HS-27A (cell line): ENCODE data around the gene NOL4L.

ENCODE experiments used
- DNase-seq: peaks from one replicate; pipeline ENCODE4 v3.0.0-alpha.2; 2012; ENCODE audit warnings: low read depth, missing footprints

Gene NOL4L

DNA sequence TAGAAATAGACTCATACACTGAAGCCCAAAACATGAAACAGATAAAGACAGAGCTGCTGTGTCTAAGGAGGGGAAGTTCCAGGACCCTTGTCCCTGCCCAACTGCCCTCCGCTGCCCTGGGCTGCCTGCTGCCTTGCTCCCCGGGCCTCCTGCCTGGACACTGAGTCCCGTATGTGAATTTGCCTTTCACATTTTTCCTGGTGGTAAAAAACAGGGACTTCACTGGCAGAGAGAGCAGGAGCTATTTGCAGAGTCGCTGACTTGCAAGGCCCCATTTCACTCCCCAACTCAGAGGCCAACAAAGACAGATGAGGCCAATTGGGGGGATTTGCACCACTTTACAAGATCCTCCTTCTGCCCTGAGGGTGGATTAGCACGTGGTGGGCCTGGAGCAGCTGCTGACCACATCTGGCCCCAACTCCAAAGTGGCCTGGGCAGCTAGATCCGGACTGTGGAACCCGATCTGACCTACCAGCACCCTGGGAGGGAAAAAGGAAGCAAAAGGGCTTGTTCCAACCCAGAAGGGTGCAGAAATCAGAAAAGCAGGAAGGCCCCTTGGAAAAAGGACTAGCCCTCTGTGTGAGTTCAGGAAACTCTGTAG, 61.4 kb downstream of the NOL4L start:
- no peak for DNase-seq

DNA sequence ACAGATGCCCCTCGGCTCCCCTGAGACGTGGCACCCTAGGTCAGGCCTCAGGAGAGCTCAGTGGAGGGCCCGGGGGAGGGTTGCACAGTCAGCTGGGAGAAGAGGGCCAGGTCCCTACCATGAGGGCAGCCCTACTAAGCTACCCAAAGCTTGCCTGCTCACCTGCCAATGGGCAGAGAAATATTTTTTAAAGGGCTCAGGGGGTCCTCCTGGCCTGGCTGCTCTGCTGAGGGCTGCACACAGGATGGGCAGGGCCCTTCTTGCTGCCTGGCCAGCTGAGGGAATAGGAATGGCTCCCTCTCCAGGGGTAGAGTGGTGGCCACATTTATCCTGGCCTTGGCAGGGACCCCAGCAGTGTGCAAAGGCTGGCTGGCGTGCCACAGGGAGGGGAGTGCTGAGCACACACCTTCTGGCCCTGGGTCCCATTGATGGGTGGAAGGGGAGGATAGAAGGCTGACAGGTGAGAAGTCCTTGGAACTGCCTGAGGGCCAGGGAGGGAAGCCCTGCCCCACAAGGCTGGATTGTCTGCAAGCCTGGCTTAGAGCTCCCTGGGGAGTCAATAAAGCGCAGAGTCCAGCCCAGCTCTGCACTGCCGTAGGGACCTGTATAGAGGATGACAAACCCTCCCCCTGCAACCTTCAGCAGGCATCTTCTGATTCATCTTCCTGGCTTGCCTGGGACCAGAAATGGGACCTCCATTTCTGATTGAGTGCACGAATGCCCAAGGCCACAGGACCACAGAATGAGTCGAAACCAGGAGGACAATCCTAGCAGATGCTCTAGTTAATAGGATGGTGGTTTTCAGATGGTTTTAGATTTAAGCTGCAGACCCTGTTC, 62.1 kb downstream of the NOL4L start:
- DNase-seq: no peak

- DNase-seq: no peak
These were observed 62.7 kb downstream of the NOL4L start for GRCh38 chr20:32522526-32522775.

DNA sequence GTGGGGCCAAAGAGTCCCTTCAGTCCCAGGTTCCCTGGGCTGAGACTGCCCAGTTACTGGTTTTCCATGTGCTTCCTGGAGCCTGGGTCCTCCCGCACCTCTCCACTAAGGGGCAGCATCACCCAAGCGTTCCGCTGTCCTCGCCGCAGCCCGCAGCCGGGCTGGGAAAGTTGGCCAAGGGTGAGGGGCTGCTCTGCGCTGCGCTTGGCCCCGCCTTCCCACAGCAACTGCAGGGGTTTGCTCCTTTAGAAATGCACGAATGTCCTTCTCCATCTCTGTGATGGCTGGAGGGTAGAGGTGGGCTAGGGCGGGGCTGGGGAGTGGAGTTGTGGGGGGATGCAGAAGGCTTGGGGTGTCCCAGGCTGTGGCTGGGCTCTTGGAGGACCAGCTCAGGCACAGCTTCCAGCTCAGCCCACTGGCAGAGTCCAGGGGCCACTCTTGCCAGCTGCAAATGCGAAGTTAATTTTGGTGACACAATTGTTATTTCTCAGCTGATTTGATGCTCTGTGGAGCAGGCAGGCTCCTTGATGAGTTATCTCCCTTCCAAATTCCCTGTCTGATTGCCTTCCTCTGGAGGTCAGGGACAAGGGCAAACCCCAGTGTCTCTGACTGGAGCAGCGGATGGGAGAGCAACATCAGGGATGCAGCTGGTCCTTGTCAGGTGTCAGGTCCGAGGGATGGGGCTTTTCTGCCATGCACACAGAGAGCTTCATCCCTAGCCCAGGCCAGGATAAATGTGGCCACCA, 63.2 kb downstream of the NOL4L start:
- peak; percentile 9 for DNase-seq

- no peak for DNase-seq
These were observed 64.3 kb downstream of the NOL4L start for GRCh38 chr20:32520927-32521203.

DNA sequence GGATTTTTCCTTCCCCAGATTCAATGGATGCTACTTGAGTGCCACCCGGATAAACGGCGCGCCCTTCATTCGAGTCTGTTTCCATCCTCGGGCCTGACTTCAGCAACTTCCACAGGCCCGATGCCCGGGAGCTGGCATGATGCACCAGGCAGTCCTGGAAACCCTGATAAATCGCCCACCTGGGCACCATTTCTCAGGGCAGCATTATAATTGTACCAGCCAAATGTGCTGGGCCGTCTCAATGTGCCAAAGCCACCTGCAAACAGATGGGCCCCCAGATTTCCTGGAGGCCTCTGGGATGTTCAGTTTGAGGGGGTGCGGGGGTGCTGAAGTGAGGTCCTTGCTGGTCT, 65.8 kb downstream of the NOL4L start:
- DNase-seq: no peak

DNA sequence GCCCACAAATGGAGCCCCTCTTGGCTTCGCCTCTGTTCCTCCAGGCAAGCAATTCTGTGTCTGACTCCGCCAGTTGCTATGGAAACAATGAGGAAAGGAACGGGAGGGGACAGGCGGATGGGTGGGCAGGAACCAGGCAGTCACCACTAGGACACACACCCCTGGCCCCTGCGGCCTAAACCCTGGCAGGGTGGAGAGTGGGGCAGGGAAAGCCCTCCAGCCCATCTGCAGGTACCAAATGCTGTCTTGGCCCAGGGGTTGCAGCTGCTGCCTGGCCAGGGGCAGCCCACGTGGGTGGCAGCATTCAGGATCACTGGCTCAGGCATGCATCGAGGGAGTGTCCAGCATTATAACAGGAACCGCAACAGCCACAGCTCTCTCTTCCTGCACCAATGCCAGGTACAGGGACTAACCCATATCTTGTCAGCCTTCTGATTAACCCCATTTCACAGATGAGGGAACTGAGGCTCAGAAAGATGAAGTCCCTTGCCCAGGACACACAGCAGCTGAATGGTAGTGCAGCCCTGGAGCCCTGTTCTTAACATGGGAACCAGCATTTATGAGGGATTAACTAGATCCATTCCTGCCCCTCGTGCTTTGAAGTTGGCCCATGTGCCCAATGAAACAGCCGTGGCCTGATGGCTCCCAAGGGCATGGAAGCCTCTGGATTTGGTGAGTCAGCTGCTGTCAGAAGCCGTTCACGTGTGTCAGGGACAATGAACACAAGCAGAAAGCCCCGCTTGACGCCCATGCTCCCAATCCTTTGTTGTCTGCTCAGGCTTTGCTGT, 66.3 kb downstream of the NOL4L start:
- DNase-seq: no peak

DNA sequence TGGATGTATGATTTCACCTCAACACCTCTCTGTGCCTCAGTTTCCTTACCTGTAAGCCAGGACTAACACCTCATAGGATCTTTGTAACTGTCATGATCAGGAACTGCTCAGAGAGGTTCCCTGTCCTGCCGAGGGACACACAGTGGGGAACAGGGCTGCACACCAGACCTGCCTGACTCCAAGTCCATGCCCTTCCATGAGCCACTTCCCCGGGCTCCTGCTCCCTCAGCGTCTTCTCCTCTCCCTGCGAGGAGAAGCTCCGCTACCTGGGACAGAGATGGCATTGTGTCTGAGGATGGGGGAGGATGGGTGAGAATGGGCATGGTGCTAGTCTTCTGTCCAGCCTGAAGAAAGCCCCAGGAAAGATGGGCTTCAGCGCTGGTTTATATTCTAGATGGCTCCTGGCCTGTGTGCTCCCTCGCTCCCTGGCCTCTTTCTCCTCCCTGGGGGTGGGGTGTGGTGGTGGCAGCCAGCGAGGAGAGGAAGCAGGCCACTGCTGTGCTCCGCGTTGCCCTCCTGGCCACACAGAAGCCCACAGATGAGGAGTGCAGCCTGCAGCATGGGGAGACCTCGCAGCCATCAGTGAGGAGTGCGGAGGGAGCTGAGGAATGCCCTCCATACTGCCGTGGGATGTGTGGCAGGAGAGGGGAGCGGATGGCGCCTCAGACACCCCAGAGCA, 67.1 kb downstream of the NOL4L start:
- DNase-seq: no peak

DNA sequence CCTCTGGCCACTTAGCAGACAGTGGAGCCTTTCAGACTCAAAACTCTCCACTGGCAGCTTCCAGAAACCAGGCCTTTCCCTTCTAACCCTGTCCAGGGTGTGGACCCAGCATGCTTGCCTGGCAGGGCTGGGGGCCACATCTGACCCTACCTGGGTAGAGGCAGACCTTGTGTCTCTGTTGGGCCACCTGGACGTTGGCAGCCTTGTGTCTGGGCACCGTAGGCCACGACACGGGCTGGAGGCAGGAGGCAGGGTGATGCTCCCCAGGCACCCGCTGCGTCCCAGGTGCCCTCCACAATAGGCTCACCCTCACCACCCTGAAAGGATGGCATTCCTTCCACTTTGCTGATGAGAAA, 67.6 kb downstream of the NOL4L start:
- no peak for DNase-seq

DNA sequence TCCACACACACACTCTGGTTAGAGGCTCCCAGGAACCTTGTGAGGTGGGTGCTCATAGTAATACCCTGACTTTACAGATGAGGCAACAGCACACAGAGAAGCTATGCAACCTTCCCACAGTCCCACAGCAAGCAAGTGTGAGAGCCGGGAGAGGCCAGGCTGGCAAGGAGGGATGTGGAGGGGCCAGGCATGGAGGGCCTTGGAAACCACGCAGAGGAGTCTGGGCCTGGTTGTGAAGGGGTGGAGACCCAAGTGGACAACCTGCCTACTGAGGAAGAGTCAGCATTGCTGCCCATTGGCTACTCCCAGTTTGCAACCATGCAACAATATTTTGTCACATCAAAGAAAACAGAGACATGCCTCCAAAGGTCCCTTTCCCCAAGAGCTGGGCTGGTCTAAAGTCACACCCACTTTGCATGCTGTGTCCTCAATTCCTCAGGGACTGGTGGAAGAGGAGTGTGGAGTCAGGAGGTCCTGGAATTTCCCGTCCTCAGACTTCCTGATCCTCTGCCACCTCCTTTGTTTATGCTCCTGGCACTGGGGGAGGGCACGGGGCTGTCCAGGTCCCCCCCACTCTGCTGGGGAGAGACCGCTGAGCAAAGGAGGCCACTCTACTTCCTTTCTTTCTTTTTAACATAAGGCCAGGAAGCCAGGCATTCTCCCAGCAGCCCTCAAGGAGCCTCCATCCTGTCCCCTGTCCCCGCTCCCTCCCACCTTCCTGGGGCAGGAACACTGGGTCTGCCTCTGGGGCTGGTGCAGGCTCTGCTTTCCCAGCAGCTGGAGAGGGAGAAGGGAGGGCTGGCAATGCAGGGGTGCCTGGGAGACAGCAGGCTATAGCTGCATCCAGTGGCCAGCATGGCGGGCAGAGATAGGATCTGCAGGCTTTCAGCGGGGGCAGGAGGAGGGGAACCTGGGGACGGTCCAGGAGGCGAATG, 68.3 kb downstream of the NOL4L start:
- no peak for DNase-seq

GRCh38 chr20:32515631-32516101, 69.5 kb downstream of the NOL4L start:
- no peak for DNase-seq

GRCh38 chr20:32514760-32515159, 70.4 kb downstream of the NOL4L start:
- no peak for DNase-seq

- DNase-seq: no peak
These were observed 71.9 kb downstream of the NOL4L start for GRCh38 chr20:32513031-32513866.

GRCh38 chr20:32512047-32512385, 73.1 kb downstream of the NOL4L start:
- no peak for DNase-seq

- no peak for DNase-seq
These were observed 73.6 kb downstream of the NOL4L start for GRCh38 chr20:32511358-32512046.

DNA sequence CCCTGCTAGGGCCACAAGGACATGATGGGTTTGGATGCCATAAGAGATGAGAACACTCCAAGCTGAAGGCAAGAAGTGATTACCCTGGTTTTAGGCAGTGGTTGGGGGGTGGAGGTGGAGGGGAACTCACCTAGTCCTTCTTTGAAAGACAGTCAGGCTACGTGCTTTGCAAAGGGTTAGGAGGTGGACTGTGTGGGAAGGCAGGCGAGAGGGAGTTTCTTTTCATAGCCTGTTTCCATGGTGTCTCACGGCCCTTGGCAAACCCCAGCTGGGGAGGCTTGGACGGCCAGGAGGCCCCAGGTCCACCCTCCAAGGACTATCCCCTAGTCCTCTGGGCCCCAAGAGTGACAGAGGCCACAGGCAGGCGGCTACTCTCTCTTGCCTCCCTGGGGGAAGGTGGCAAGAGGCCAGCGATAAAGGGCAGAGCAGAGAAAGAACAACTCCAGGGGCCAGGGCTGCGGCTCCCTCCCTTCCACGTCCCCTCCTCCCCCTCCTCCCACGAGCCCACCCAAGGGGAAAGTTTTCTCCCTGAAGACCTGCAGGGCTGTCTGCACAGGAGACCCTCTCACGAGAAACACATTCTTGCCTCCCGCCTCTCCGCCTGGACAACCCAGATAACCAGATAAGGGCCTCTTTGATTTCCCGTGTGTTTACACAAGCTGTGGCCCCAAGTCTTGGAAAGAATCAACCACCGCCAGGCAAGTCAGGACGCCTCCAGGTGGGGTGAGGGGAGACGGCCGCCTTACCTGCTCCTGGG, 74.4 kb downstream of the NOL4L start:
- no peak for DNase-seq

DNA sequence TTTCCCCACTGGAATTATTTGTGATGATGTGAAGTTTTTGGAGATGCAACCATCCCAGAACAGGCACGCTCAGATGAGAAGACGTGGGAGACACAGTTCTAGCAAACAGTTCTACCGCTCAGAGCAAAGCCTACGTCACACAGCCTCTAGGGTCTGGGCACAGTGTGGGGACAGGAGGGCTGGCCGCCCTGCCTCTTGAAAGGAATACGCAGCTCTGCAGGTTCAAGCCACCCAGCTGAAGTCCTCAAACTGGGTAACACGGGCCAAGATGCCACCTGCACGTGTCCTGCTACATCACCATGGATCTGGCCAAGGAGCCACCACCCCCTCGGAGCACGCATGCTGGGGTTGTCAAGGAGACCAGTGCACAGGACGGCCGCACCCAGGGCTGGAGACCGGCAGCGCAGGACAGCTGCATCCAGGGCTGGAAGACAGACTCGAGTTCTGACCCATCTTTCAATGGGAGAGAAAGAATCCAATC, 75.0 kb downstream of the NOL4L start:
- no peak for DNase-seq

DNA sequence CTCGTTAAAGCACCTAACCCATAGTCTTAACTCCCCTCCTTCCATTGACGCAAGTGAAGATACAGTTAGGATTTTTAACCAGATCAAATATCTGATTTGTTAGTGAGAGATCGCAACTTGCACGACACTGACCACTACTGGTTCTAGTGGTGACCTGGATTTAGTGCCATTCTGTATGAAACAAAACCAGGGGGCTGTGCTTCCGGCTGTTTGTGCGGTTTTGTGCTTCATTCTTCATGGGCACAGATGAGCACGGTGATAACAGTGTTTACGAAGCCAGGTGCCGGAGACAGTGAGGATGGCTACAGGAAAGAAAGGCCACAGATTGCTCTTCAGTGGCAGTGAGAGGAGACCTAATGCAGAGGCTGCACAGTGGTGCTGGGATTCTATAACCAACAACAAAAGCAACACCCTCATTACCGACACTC, 75.5 kb downstream of the NOL4L start:
- no peak for DNase-seq

GRCh38 chr20:32508775-32509119, 76.4 kb downstream of the NOL4L start:
- no peak for DNase-seq
